Activated CD4-positive, alpha-beta T cell treated with anti-CD3 and anti-CD28 coated beads, Interleukin-2, Interleukin-4, amounts not matched to agents 100 ng/mL and 50 ng/mL, durations not matched to agents 16 hours and 8 hours (primary cell): ENCODE data around the gene RANBP3.
"Not testable (repeated sequence)": the region's sequence is repeated elsewhere in the genome, so short reads cannot be mapped to it uniquely, and the experiment has no call there.

Experiments used
- DNase-seq: peaks from one replicate; pipeline ENCODE4 v3.0.0-alpha.2; 2020; ENCODE audit warnings: low spot score

The RANBP3 gene

DNA sequence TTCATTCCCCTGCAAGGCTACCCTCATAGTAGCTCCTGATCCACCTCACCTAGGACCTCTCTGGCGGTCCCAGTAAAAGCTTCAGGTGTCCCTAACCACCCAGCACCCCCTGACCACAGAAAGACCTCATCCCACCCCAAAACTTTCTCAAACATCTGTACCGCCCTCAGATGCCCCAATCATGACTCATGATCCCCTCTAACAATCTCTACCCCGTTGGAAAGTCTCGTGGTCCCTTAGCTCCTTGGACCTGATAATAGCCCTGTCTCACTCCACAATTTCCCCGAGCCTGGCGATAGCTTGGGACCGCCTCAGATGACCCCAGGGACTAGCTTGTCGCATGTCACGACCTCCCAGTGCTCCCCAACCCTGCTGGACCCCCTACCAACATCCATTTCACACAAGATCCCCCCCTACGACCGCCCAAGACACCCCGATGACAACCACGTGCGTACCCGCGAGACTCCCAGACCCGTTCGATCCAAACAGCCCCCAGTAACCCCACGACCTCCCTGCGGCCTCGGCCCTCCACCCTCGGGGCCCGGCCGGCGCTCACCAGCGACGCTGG is 74.8 kb downstream of the RANBP3 start:
- no peak for DNase-seq

DNA sequence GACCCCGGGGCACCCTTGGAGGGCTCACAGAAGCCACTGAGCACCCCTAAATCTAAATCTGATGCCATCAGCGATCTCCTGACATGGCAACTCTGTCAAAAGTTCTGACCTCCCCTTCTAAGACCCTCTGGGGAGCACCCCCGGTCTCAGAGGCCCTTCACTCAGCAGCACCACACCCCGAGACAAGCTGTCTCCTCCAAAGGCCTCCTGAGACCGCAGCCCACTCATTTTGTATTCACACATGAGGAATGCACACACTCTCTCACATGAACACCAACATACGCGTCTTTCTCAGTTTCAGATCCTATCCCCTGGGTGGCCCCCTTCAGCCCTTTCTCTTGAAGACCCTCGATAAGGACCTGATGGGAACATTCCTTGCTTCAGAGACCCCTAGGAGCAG is 77.0 kb downstream of the RANBP3 start:
- DNase-seq = no peak

DNA sequence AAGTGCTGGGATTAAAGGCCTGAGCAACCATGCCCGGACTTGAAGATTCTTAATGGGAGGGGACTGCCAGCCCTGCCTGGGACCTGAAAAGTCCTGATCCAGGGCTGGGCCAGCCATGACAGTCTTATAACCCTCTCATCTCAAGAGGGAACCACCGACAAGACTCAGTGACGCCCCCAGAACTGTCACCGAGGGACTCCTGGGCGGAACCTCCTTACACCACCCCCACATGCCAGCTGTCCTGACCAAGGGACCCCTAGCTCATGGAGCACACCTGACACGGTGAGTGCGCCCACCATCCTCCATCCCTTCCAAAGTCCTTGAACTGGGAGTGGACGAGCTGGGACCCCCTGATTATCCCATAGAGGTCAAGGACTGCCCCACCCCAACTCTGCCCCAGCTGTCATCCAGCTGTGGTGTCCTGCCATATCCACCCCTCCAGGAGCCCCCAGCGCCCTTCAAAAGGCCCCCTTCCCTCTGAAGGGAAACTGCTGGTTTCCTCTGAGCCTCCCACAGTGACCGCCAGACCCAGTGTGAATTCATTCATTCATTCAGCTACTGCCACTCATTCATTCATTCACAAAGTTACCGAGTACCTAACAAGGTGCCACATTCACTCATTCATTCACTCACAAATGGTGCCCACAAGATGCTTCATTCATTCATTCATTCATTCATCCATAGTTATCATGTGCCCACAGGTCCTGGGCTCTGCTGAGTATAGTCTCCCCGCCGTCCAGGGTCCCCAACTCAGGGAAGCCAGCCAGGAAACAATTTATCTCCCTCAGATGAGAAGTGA is 78.0 kb downstream of the RANBP3 start:
- no peak for DNase-seq

DNA sequence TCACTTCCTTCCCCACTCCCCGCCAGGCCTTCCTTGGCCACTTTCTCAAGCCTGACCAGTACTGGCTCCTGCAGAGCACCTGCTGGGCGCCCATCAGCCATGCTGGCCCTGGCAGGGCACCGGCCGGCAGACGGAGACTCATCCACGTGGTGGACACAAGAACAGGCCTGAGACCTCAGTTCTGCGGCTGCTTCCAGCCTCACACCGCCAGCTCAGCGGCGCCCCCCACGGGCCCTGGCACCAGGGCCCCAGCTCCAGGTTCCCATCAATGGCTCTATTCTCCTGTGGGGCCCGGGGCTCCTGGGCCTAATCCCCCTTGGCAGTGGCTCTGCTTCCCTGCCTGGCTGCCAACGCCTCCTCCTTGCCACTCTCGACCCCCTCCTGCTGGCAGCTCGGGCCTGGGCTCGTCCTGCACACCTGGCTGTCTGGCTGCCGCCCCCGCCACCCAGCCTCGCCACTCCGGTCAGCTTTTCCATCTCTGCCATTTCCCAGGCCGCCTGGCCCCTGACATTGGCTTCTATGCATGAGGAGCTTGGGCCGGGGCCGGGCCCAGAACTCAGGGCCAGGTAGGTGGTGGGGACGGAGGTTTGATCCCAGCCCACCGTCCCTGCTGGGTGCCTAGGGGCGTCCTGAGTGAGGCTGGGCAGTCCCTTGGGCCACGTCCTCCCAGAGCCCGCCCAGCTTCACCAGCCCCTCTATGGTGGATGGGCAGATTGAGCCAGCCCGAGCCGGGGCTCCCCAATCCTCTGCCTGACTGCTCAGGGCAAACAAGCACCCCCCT is 80.6 kb downstream of the RANBP3 start:
- DNase-seq = no peak

DNA sequence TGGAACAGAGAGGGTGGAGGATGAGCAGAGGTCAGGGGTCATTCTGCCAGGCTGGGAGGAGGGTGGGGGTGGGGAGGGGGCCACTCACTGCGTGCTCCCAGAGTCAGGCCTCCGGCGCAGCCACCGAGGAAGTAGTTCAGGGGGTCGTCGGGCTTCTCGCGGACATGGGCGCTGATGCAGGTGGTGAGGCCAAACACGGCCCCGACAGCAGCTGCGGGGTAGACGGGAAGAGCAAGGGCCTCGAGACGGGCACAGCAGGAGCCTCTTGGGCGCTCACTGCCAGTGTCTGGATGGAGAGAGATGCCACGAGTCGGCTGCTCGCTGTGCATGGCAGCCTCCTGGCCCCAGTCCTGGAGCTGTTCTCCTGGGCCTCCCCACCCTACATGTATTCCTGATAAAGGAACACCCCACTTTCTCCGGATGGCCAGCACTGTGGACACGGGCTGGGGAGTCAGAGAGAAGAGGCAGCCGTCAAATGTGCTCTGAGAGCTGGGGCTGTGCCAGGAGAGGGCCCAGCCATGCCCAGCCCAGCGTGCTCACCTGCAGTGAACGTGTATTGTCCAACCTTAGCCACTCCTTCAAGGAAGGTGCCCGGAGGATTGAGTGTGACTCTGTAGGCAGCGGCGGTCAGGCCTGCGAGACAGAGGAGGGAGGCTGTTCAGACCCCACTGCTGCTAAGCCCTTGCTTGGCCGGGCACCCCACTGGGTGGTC is 81.4 kb downstream of the RANBP3 start:
- no peak for DNase-seq

DNA sequence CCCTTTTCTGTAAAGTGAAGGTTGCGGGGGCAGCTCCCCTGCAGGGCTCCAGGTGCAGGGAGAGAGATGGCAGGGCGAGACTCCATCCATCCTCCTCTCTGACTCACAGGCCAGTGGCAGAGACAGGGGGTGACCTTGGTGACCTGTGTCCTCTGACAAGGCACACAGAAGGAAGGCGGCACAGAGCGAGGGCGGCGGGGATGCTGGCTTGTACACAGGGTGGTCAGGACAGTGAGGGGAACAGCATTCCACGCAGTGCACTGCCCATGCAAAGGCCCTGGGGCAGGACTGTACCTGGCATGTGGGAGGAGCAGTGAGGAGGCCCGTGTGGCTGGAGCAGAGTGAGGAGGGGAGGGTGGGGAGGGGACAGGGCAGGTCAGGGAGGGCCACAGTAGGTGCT is 82.0 kb downstream of the RANBP3 start:
- no peak for DNase-seq

DNA sequence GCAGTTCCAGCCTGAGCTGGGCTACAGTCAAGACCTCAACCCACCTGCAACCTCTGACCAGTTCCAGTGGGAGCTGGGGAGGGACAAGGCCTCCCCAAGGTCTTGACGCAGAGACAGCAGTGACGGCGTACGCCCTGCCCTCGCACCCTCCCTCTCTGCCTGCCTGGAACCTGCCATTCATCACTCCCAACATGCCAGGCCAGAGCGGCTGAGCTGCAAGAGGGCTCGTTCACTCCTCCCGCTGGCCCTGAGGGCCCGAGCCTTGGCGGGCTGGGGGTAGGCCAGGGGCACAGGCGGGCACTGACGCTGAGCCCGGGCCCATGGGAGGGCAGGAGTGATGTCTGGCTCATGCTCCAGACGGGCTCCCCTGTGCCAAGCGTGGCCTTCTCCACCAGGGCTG is 82.5 kb downstream of the RANBP3 start:
- DNase-seq = no peak

DNA sequence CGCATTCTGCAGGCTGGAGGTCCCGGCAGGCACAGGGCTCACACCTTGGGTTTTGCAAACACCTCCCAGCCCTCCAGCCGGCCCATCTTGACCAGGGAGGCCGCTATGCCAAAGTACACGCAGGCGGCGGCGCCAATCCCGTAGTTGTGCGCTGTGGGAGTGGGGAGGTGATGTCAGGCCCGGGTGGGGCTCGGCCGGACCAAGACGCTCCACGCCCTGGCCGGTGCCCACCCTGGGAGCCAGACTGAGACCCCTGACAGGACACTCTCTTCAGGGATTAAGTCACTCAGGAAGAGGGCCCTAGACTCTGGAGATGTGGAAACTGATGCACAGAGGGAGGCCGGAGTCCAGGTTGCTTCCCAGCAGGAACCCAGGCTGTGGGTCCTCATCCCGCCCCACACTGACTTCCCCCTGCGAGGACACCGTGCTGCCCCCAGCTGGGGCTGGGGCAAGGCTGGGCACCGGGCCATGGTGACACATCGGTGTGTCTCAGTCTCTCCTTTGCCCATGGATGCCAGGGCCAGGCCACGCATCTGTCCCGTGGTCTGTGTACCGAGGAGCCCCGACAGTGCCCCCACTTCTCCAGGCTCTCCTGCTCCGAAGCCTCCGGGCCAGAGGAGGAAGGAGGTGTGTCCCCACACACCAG is 83.1 kb downstream of the RANBP3 start:
- no peak for DNase-seq

DNA sequence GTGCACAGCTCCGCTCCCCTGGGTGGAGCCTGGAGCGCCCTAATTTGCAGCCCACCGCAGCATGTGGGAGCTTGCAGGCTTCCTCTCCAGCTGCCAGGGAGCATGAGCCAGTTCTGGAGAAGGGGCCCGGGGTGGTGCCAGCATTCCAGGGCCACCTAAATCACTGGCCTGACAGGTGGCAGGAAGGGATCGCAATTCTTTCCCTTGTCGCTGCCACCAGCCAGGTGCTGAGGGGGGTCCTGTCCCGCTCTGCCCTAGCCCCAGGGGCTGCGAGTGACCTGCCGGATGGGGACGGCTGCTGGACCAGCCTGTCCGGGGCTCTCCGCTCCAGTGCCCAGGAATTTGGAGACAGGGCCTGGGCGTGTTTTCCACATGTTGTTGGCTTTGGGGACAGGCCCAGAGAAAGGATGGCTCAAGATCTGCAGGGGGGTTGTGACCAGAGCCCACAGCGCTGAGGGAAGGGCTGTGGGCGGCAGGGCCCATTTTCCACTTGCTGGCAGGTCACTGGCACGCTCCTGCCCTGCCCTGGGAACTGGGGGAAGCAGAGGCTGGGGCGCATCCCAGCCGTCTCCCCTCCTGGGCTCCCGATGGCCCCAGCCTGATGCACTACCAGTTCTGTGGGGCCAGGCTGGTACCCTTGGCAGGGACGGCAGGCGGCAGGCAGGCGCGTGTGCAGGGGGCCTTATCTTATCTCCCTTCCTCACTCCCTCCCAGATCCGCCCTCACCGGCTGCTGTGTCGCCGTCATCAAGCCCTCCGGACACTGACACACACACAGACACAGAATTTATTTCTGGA is 83.8 kb downstream of the RANBP3 start:
- DNase-seq = no peak

DNA sequence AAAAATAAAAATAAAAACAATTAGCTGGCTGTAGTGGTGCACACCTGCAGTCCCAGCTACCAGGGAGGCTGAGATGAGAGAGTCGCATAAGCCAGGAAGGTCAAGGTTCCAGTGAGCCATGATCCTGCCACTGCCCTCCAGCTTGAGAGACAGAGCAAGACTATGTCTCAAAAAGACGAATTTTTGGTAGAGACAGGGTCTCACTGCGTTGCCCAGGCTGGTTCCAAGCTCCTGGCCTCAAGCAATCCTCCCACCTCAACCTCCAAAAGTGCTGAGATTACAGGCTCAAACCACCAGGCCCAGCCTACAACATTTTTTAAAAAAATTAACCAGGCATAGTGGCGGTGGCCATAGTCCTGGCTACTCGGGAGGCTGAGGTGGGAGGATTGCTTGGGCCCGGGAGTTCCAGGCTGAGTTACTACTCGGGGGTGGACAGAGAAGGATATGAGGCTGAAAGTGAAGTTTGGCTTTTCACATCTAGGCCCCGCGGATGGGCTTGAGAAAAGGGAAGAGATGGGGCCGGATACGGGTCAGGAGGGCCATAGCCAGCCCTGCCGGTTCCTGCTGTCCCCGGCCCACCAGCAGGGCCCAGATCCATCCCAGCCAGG is 84.5 kb downstream of the RANBP3 start:
- no peak for DNase-seq

DNA sequence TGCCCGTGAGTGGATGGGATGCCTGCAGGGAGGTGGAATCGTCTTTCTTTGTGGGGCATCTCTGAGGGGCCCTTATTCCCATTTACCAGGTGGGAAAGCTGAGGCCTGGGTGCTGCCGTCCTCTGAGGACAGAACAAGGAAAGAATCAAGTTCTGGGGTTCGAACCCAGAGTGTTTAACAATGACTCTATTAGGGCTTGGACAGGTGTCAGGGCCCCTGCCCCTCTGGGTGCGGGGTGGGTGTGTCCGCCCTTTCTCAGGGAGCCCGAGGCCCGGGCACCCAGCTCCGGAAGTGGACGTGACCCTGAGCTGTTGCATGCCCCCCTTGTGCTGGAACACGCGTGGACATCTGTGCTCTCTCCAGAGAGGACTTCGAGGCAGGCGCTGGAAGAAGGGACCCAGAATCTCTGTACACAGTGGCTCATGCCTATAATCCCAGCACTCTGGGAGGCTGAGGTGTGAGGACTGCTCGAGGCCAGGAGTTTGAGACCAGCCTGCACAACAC is 85.1 kb downstream of the RANBP3 start:
- no peak for DNase-seq

DNA sequence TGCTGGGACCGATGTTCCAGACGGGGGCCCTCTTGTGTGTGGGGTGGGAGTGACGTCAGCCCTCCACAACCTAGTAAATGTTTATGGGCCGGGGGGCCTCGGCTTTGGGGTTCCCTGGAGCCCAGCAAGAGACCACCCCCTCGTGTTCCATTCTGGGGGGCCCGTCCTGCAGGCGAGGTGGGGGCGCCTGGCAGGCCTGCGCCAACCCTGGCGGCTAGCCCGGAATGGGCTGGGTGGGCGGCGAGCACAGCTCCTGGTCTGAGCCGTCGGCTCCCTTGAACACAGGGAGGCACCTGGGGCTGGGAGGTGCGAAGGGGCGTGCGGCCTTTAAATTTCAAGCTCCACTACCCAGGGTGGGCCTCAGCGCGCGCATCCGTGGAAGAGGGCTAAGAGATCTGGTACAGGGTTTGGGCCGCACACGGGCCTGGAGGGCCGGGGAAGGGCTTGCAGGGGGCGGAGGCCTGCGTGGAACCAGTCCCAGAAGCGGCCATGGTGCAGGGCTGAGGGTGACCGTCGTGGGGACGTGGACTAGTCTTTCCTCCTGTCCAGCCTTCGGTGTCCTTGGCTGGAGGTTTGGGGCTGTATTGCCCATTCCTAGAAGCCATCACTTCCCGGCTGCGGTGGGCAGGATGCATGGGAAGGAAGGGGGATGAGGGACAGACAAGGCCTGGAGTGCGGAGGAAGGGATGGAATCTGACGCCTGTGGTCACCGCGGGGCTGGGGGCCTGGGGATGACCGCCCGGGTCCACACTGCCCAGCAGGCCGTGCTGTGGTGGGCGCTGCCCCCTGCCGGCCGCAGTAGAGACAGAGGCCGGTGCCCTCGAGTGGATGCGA is 85.8 kb downstream of the RANBP3 start:
- no peak for DNase-seq

DNA sequence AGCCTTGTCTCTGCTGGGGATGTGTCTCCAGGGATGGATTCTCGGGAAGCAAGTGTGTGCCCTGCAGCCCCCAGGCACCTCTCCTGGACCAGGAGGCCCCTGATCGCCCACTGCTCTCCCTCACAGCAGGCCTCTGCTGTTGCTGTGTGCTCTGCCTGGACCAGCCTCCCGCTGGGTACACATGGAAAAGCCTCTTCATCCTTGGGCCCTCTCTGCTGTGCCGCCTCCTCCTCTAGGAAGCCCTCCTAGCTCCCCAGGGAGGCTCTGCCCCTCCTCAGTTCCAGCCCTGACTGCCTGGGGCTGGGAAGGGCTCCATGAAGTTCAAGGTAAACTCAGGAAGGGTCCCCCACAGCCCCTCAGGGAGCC is 86.4 kb downstream of the RANBP3 start:
- DNase-seq = no peak

DNA sequence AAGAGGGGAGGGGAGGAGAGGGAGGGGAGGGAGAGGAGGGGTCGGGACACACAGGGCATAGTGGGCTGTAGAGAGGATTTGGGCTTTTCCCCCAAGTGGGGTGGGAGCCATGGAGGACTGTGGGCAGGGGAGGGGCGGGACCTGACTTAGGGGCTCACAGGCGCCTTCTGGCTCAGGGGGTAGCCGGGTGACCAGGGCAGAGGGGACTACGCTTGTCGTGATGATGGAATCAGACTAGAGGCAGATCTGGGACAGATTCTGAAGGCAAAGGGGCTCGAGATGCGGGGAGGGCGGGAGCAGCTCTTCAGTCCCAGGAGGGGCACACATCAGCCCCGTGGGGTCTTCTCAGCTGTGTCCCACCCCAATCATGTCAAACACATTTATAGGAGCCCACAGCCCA is 87.8 kb downstream of the RANBP3 start:
- no peak for DNase-seq

DNA sequence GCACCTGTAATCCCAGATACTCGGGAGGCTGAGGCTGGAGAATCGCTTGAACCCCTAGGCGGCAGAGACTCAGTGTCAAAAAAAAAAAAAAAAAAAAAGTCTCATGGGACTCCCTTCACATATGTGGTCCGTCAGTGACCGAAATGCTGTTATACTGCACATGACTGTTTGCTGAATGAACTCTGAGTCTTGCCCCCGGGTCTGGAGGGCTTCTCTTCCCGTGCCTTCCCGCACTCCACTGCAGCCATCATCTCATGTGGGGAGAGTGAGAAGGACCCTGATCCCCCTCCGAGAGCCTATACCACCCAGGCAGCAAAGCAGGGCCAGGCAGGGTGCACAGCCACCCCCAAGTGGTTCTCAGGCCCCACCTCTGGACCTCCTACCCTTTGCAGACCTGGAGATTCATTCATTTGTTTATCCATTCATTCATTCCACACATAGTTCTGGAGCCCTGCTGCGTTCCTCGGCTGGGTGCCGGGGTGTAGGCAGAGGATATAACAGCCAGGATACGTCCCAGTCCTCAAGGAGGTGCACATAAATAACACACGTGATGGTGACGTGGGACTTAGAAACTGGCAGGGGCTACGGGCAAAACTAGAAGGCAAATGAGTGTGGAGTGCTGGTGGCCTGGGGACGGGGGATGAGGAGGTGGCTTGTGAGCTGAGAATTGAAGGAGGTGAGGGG is 88.5 kb downstream of the RANBP3 start:
- DNase-seq = no peak

DNA sequence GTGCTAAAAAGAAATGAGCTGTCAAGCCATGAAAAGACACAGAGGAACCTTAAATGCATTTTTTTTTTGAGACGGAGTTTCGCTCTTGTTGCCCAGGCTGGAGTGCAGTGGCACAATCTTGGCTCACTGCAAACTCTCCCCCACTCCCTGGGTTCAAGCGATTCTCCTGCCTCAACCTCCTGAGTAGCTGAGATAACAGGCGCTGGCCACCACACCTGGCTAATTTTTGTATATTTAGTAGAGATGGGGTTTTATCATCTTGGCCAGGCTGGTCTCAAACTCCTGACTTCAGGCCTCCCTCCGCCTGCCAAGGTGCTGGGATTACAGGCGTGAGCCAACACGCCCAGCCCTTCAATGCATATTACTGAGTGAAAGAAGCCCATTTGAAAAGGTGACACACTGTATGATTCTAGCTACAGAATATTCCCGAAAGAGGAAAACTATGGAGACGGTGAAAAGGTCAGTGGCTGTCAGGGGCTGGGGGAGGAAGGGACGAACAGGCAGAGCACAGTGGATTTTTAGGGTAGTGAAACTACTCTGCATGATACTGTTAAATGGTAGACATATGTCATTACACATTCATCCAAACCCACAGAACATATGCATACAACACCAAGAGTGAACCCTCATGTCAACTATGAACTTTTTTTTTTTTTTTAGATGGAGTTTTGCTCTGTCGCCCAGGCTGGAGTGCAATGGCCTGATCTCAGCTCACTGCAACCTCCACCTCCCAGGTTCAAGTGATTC is 93.7 kb downstream of the RANBP3 start:
- not testable (repeated sequence) for DNase-seq

DNA sequence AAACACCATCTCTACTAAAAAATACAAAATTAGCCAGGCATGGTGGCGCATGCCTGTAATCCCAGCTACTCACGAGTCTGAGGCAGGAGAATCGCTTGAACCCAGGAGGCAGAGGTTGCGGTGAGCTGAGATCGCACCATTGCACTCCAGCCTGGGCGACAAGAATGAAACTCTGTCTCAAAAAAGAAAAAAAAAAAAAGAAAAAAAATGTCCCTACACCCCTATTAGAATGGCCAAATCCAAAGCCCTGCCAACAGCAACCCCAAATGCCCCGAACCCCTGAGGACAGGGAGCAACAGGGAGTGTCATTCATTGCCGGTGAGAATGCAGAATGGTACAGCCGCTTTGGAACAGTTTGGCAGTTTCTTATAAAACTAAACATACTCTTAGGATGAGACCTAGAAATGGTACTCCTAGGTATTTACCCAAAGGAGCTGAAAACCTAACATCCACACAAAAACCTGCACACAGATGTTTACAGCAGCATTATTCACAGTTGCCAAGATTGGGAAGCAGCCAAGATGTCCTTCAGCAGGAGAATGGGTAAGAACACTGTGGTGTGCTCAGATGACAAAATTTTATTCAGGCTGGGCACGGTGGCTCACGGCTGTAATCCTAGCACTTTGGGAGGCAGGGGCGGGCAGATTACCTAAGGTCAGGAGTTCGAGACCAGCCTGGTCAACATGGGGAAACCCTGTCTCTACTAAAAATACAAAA is 94.6 kb downstream of the RANBP3 start:
- not testable (repeated sequence) for DNase-seq
